SU-DHL-6 (cell line): ENCODE results near the gene THAP11.

ENCODE experiments used
- H2AFZ ChIP-seq: fragments of 200-600 bp; sonication (generic); 2 replicates; pipeline ENCODE4 v1.6.1; 2014; ENCODE audit warnings: low read depth, mild to moderate bottlenecking, moderate library complexity, mixed read lengths, antibody characterized with exemption, low read length; ENCODE audit not compliant: severe bottlenecking
- H3F3A ChIP-seq: fragments of 200-600 bp; shearing (Covaris generic); 2 replicates; pipeline ENCODE4 v1.6.0; 2016; ENCODE audit warnings: antibody characterized with exemption, mild to moderate bottlenecking; ENCODE audit not compliant: insufficient read depth
- H3K27ac ChIP-seq: fragments of 200-600 bp; sonication (generic); 2 replicates; pipeline ENCODE4 v1.5.1; 2016; ENCODE audit warnings: low read depth, mild to moderate bottlenecking, low read length, moderate library complexity, mixed read lengths
- H3K27me3 ChIP-seq: fragments of 200-600 bp; sonication (generic), shearing (Covaris generic); 2 replicates; pipeline ENCODE4 v1.6.0; 2014; ENCODE audit warnings: mild to moderate bottlenecking, low read length
- H3K36me3 ChIP-seq: fragments of 200-600 bp; sonication (generic); 2 replicates; pipeline ENCODE4 v1.6.1; 2014; ENCODE audit warnings: mild to moderate bottlenecking, low read length, mixed read lengths
- H3K4me2 ChIP-seq: fragments of 300-600, 200-600 bp; shearing (Covaris generic), sonication (generic); 2 replicates; pipeline ENCODE4 v1.6.0; 2014; ENCODE audit warnings: low read length, low read depth, mild to moderate bottlenecking; ENCODE audit not compliant: poor library complexity, severe bottlenecking
- H3K4me3 ChIP-seq: fragments of 200-600 bp; sonication (generic); 2 replicates; pipeline ENCODE4 v1.5.1; 2014; ENCODE audit warnings: antibody characterized with exemption, low read length, mild to moderate bottlenecking, mixed read lengths; ENCODE audit not compliant: insufficient read depth, poor library complexity, severe bottlenecking
- H3K79me2 ChIP-seq: fragments of 200-600 bp; sonication (generic); 2 replicates; pipeline ENCODE4 v1.6.1; 2014; ENCODE audit warnings: mild to moderate bottlenecking, low read length, moderate library complexity; ENCODE audit not compliant: insufficient read depth
- H3K9ac ChIP-seq: fragments of 200-600 bp; sonication (generic); 2 replicates; pipeline ENCODE4 v1.7.0; 2014; ENCODE audit warnings: mild to moderate bottlenecking, low read length
- H3K9me2 ChIP-seq: fragments of 200-600 bp; sonication (generic); replicated peaks from 2 replicates; pipeline ENCODE4 v1.6.1; 2014; ENCODE audit warnings: low read length; ENCODE audit not compliant: insufficient read depth
- H3K9me3 ChIP-seq: fragments of 200-600 bp; sonication (generic); 2 replicates; pipeline ENCODE4 v1.6.1; 2014; ENCODE audit warnings: low read length, mixed read lengths; ENCODE audit not compliant: insufficient read depth
- H4K20me1 ChIP-seq: fragments of 200-600 bp; sonication (generic); 2 replicates; pipeline ENCODE4 v1.6.1; 2014; ENCODE audit warnings: low read depth, mild to moderate bottlenecking, antibody characterized with exemption, low read length, moderate library complexity, mixed read lengths
- EZH2phosphoT487 ChIP-seq: fragments of 200-600 bp; sonication (generic), shearing (Covaris generic); conservative IDR thresholded peaks from 2 replicates; pipeline ENCODE4 v1.6.1; 2018; ENCODE audit warnings: mild to moderate bottlenecking, antibody characterized with exemption, low read length, moderate library complexity, mixed read lengths
- TF ChIP-seq, protein P1 (sequence below): fragments of 200-600 bp; sonication (generic); IDR thresholded peaks from one replicate; pipeline ENCODE4 v1.5.1; 2017; ENCODE audit warnings: antibody characterized with exemption, mild to moderate bottlenecking, low read length, moderate library complexity; ENCODE audit not compliant: insufficient read depth, poor library complexity, severe bottlenecking

The THAP11 gene

DNA sequence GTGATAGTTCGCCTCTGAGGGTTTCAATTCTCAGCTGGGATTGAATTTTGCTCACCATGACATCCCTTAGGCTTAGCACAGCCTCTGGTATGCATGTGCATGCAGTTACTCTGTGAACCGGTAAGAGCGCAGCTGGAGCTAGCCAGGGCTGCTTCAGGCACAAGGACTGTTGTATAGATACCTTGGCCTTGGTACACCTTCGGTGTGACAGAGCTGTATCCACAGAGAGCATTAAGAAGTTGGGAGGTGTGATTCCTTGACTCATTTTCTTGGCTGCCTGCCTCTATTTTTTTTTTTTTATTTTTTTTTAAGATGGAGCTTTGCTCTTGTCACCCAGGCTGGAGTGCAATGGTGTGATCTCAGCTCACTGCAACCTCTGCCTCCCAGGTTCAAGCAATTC is 2.4 kb downstream of the THAP11 start:
- Histone ChIP-seq H4K20me1 (peaks cover 5% of the 10 kb centered on the region; the same call in 1 of the 2 replicates), H2AFZ (no peak overlapping the region), H3K9ac (peak overlapping the region; percentile 96; the same call in 1 of the 2 replicates), H3K79me2 (peaks cover 52% of the 10 kb centered on the region), H3K27ac (no peak overlapping the region; the same call in 1 of the 2 replicates), H3K27me3 (no peaks in the 10 kb centered on the region), H3K4me2 (peak overlapping the region; percentile 85), H3K9me3 (no peaks in the 10 kb centered on the region), H3K36me3 (no peaks in the 10 kb centered on the region), H3F3A (peaks cover 22% of the 10 kb centered on the region), H3K4me3 (peak overlapping the region; percentile 85), H3K9me2 (no peaks in the 10 kb centered on the region)
- TF ChIP-seq, protein P1, sequence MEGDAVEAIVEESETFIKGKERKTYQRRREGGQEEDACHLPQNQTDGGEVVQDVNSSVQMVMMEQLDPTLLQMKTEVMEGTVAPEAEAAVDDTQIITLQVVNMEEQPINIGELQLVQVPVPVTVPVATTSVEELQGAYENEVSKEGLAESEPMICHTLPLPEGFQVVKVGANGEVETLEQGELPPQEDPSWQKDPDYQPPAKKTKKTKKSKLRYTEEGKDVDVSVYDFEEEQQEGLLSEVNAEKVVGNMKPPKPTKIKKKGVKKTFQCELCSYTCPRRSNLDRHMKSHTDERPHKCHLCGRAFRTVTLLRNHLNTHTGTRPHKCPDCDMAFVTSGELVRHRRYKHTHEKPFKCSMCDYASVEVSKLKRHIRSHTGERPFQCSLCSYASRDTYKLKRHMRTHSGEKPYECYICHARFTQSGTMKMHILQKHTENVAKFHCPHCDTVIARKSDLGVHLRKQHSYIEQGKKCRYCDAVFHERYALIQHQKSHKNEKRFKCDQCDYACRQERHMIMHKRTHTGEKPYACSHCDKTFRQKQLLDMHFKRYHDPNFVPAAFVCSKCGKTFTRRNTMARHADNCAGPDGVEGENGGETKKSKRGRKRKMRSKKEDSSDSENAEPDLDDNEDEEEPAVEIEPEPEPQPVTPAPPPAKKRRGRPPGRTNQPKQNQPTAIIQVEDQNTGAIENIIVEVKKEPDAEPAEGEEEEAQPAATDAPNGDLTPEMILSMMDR: no peak
- TF ChIP-seq EZH2phosphoT487: no peak

DNA sequence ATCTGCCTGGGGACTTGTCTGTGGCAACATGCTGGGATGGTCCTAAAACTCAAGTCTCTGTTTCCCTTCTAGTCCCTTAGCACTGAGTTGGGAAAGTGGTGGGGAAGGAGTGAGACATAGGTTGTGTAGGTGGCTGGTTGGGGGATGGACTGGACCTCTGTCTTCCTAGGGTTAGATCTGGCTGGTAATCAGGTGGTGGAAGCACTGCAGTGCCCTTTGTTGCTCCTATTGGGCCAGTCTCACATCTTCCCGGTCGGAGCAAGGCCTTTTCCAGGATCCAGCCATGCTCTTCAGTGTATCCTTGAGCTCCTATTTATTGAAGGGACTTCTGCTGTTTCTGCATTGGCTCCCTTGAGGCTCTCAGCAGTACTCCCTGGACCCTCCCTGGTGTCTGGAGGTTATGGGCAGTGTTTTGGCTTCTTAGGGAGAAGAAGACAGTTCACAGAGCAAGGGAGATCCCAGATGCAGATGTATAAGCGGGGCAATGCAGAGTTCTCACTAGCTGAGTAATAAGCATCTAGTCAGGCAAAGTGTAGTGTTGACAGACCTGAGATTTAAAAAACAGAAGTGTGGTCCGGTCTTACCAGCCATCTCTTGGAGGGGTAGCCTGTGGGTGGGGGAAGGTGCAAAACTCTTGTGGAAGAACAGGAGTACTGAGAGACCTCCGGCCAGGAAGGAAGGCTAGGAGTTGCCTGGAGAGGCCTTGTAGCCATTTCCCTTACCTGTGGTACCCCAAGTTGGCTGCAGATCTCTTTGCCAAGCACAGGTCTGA is 3.4 kb downstream of the THAP11 start:
- peaks cover 22% of the 10 kb centered on the region for H3F3A ChIP-seq
- peak overlapping the region; percentile 96 for H3K9ac ChIP-seq
- no peaks in the 10 kb centered on the region for H3K9me3 ChIP-seq
- H3K27ac ChIP-seq: peak overlapping the region; percentile 86
- no peak for TF ChIP-seq EZH2phosphoT487
- TF ChIP-seq, protein P1: no peak
- no peaks in the 10 kb centered on the region for H3K27me3 ChIP-seq
- no peaks in the 10 kb centered on the region for H3K9me2 ChIP-seq
- H3K79me2 ChIP-seq: peaks cover 60% of the 10 kb centered on the region
- H3K4me2 ChIP-seq: peak overlapping the region; percentile 85
- H2AFZ ChIP-seq: no peak overlapping the region
- no peaks in the 10 kb centered on the region for H3K36me3 ChIP-seq
- H4K20me1 ChIP-seq: peaks cover 5% of the 10 kb centered on the region; the same call in 1 of the 2 replicates
- H3K4me3 ChIP-seq: peak overlapping the region; percentile 90

DNA sequence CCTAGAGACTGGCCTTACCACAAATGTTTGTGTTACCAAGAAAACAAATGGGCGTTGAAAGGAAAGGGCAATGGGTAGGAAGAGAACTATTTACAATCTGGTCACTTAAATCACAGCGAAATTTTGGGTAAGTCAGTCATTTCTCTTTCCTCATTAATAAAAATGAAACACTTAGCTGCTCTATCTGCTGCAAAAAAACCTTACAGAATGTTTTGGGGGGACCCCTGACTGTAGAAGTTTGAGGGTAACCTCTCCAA is 3.9 kb downstream of the THAP11 start:
- no peaks in the 10 kb centered on the region for H3K36me3 ChIP-seq
- no peaks in the 10 kb centered on the region for H3K9me3 ChIP-seq
- H3K27ac ChIP-seq: peak overlapping the region; percentile 86
- H3K9me2 ChIP-seq: no peaks in the 10 kb centered on the region
- H3K79me2 ChIP-seq: peaks cover 65% of the 10 kb centered on the region
- peaks cover 5% of the 10 kb centered on the region; the same call in 1 of the 2 replicates for H4K20me1 ChIP-seq
- peak overlapping the region; percentile 85 for H3K4me2 ChIP-seq
- H3F3A ChIP-seq: peaks cover 22% of the 10 kb centered on the region
- peak overlapping the region; percentile 90 for H3K4me3 ChIP-seq
- H2AFZ ChIP-seq: peak overlapping the region; percentile 27
- no peak for TF ChIP-seq EZH2phosphoT487
- TF ChIP-seq, protein P1: no peak
- H3K27me3 ChIP-seq: no peaks in the 10 kb centered on the region
- H3K9ac ChIP-seq: peak overlapping the region; percentile 96
